Measurements from ENCODE around the gene AK1. TPM values are rescaled to one million over a fixed set of nuclear protein-coding genes. Genes with fewer than 3 reads are reported as not detected.

AK1 gene
- polyA plus RNA-seq, 10 donors = 607 to 1,079 (median 1,015) TPM

GRCh38 chr9:127912296-127912695 is 34.8 kb upstream of the AK1 start:
- DNase-seq = no peak

- no peak for DNase-seq
Measured at GRCh38 chr9:127910613-127911205, 33.2 kb upstream of the AK1 start.

- DNase-seq = no peak
Measured at GRCh38 chr9:127909839-127910273, 32.4 kb upstream of the AK1 start.

GRCh38 chr9:127908660-127908926 is 31.1 kb upstream of the AK1 start:
- DNase-seq = no peak

GRCh38 chr9:127907867-127908659 is 30.6 kb upstream of the AK1 start:
- DNase-seq = no peak

- DNase-seq = no peak
Measured at GRCh38 chr9:127905788-127906191, 28.3 kb upstream of the AK1 start.

- DNase-seq = no peak
Measured at GRCh38 chr9:127905004-127905728, 27.7 kb upstream of the AK1 start.

- DNase-seq = peak in 1 of 3 donors; percentile 73
Measured at GRCh38 chr9:127904561-127905003, 27.1 kb upstream of the AK1 start.

- peak in 1 of 3 donors; percentile 75 for DNase-seq
Measured at GRCh38 chr9:127903557-127904475, 26.3 kb upstream of the AK1 start.

GRCh38 chr9:127899128-127899943 is 21.9 kb upstream of the AK1 start, which contains the start of gene ST6GALNAC6:
ST6GALNAC6 (minus strand) TSS chr9:127899603; CDS start chr9:127897981, 1,622 bp downstream.
- DNase-seq = peak; percentile 82 to 90 (median 88)

- peak in 2 of 3 donors; percentile 75 to 87 for DNase-seq
Measured at GRCh38 chr9:127898433-127899127, 21.1 kb upstream of the AK1 start.

GRCh38 chr9:127897193-127897692 is 19.8 kb upstream of the AK1 start:
- DNase-seq = peak; percentile 71 to 85 (median 74)

GRCh38 chr9:127896395-127897192 is 19.1 kb upstream of the AK1 start:
- DNase-seq = no peak

- DNase-seq = no peak
Measured at GRCh38 chr9:127895811-127896210, 18.3 kb upstream of the AK1 start.

- no peak for DNase-seq
Measured at GRCh38 chr9:127893392-127893791, 15.9 kb upstream of the AK1 start.

- no peak for DNase-seq
Measured at GRCh38 chr9:127892831-127893230, 15.4 kb upstream of the AK1 start.

- DNase-seq = no peak
Measured at GRCh38 chr9:127890053-127890452, 12.6 kb upstream of the AK1 start.

- no peak for DNase-seq
Measured at GRCh38 chr9:127887792-127888191, 10.3 kb upstream of the AK1 start.

GRCh38 chr9:127886401-127886972 is 9.0 kb upstream of the AK1 start:
- no peak for DNase-seq

Measured in muscle of back (tissue), 11 donors.